ENCODE data around the gene TFDP1.

- TF ChIP-seq POLR2A (IDR thresholded peaks at IDR 0.05) (no peak), CTCF (IDR thresholded peaks at IDR 0.05) (no peak), POLR2AphosphoS5 (IDR thresholded peaks at IDR 0.05) (no peak)
These were observed 13.5 kb downstream of the TFDP1 start for GRCh38 chr13:113598081-113598410.

Data from gastroesophageal sphincter (tissue), 3 donors.